OCI-LY7 (cell line): Measurements from ENCODE around the gene FBXO27. TPM values are rescaled to one million over a fixed set of nuclear protein-coding genes. Genes with fewer than 3 reads are reported as not detected.
A peak's percentile ranks its signal among the peaks of the same experiment; 100 is the strongest.

Experiments
- Bru-seq: library from RNA; stranded (reverse); fragments of 400-500 nt; gene quantifications from one replicate; lab custom pipeline; 2021; lab: Mats Ljungman, UMichigan
- BruChase-seq, 2 experiments: library from RNA; stranded (reverse); fragments of 400-500 nt; gene quantifications; one replicate each; lab custom pipeline; 2021; lab: Mats Ljungman, UMichigan
- BruUV-seq: library from RNA; stranded (reverse); fragments of 400-500 nt; replicated peaks from 2 replicates; lab custom pipeline; 2021; lab: Mats Ljungman, UMichigan
- CTCF ChIA-PET: fragments of 300-600 bp; sonication (Branson Sonifier 250); formaldehyde crosslinking; loops from one replicate; lab custom pipeline; 2022; ENCODE audit warnings: antibody characterized with exemption; ENCODE audit not compliant: unreplicated experiment; lab: Charles Lee
- POLR2A ChIA-PET: fragments of 300-600 bp; sonication (Branson Sonifier 250); formaldehyde crosslinking; loops from one replicate; lab custom pipeline; 2022; ENCODE audit warnings: antibody characterized with exemption; lab: Charles Lee
- DNase-seq: peaks from one replicate; pipeline ENCODE4 v3.0.0-alpha.2; 2015; ENCODE audit warnings: low spot score
- H2AFZ ChIP-seq: fragments of 200-600 bp; sonication (generic), shearing (Covaris generic); 2 replicates; pipeline ENCODE4 v1.6.1; 2014; ENCODE audit warnings: mild to moderate bottlenecking, antibody characterized with exemption, low read length, moderate library complexity
- H3K27ac ChIP-seq: fragments of 200-600 bp; sonication (generic); 2 replicates; pipeline ENCODE4 v1.5.1; 2014; ENCODE audit warnings: mixed run types, low read depth, mild to moderate bottlenecking, moderate library complexity, low read length, inconsistent platforms; ENCODE audit not compliant: poor library complexity, severe bottlenecking
- H3K36me3 ChIP-seq: fragments of 200-600 bp; sonication (generic); 2 replicates; pipeline ENCODE4 v1.6.1; 2014; ENCODE audit warnings: mild to moderate bottlenecking, antibody characterized with exemption, low read length, moderate library complexity, mixed read lengths; ENCODE audit not compliant: insufficient read depth
- H3K4me1 ChIP-seq: fragments of 200-600 bp; sonication (generic); 2 replicates; pipeline ENCODE4 v1.5.1; 2014; ENCODE audit warnings: mild to moderate bottlenecking, low read length; ENCODE audit not compliant: insufficient read depth, poor library complexity, severe bottlenecking
- H3K4me2 ChIP-seq: fragments of 200-600 bp; sonication (generic); 2 replicates; pipeline ENCODE4 v1.6.1; 2014; ENCODE audit warnings: mild to moderate bottlenecking, low read length
- H3K4me3 ChIP-seq: fragments of 200-600 bp; sonication (generic); 2 replicates; pipeline ENCODE4 v1.5.1; 2014; ENCODE audit warnings: mild to moderate bottlenecking, low read depth, low read length; ENCODE audit not compliant: poor library complexity, severe bottlenecking
- H3K79me2 ChIP-seq: fragments of 200-600 bp; sonication (generic); 2 replicates; pipeline ENCODE4 v1.6.1; 2016; ENCODE audit warnings: low read depth, mild to moderate bottlenecking, low read length, moderate library complexity, mixed read lengths; ENCODE audit not compliant: insufficient read depth
- H3K9me2 ChIP-seq: fragments of 200-600 bp; sonication (generic); 2 replicates; pipeline ENCODE4 v1.6.1; 2016; ENCODE audit warnings: mild to moderate bottlenecking, low read length, mixed read lengths; ENCODE audit not compliant: insufficient read depth
- H3K9me3 ChIP-seq: fragments of 200-600 bp; sonication (generic); 2 replicates; pipeline ENCODE4 v1.6.1; 2014; ENCODE audit warnings: mild to moderate bottlenecking, mixed run types, low read length, mixed read lengths
- H4K20me1 ChIP-seq: fragments of 200-600 bp; sonication (generic); 2 replicates; pipeline ENCODE4 v1.6.1; 2014; ENCODE audit warnings: mild to moderate bottlenecking, antibody characterized with exemption, low read length, moderate library complexity, mixed read lengths; ENCODE audit not compliant: insufficient read depth
- CTCF ChIP-seq: fragments of 200-600 bp; sonication (generic); conservative IDR thresholded peaks from 2 replicates; pipeline ENCODE4 v1.5.1; 2014; ENCODE audit warnings: mild to moderate bottlenecking, antibody characterized with exemption, low read length, moderate library complexity, mixed read lengths
- EZH2phosphoT487 ChIP-seq: fragments of 200-600 bp; sonication (generic); IDR thresholded peaks from 2 replicates; pipeline ENCODE4 v1.6.1; 2018; ENCODE audit warnings: low read depth, borderline replicate concordance, mild to moderate bottlenecking, mixed run types, antibody characterized with exemption, low read length, moderate library complexity, mixed read lengths
- intact Hi-C: fragments of 100-400 bp; cut with micrococcal nuclease; formaldehyde crosslinking; loops from one replicate; pipeline ENCODE4 v1.10.0; 2022; ENCODE audit not compliant: unreplicated experiment
- long read RNA-seq: library from polyadenylated mRNA; stranded (forward); transcript quantifications from one replicate; pipeline ENCODE4 v2.0.0, GENCODE V29; 2022
- total RNA-seq, 2 experiments: library from RNA; depleted of rRNA in 1 of 2; stranded (reverse); fragments of >200 nt in 1 of 2; shearing (Covaris generic) in 1 of 2; gene quantifications; 2 replicates each; pipeline ENCODE4 v1.2.3, GENCODE V29; 2014 to 2022

FBXO27 gene, protein sequence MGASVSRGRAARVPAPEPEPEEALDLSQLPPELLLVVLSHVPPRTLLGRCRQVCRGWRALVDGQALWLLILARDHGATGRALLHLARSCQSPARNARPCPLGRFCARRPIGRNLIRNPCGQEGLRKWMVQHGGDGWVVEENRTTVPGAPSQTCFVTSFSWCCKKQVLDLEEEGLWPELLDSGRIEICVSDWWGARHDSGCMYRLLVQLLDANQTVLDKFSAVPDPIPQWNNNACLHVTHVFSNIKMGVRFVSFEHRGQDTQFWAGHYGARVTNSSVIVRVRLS
- total RNA-seq (2014; rRNA removed; shearing (Covaris generic)), result 1.0 TPM in 1 of 2 replicates, not detected in the other
- total RNA-seq (2022), result 9.6 and 10.5 TPM in 2 replicates
- Bru-seq, nascent RNA, result percentile 36 among the genes with signal in this experiment
- BruChase-seq, experiment 1, labeled RNA remaining after a 6-hour chase, result percentile 43 among the genes with signal in this experiment
- BruChase-seq, experiment 2, labeled RNA remaining after a 2-hour chase, result percentile 34 among the genes with signal in this experiment
- long read RNA-seq, transcript FBXO27-201 (6 exons, 2,330 nt), result minor isoform, 5 of 23 reads
- long read RNA-seq, transcript FBXO27-205 (4 exons, 462 nt), result major isoform, 6 of 23 reads
- long read RNA-seq, partial matches to known transcripts, result 5 of 23 reads
- long read RNA-seq, other reads (novel, unspliced or antisense), result 7 of 23 reads

- Histone ChIP-seq H3K9me2 (no peaks in the 10 kb centered on the region), H4K20me1 (no peaks in the 10 kb centered on the region), H3K79me2 (no peaks in the 10 kb centered on the region), H3K9me3 (no peaks in the 10 kb centered on the region), H3K27ac (no peak within 1 kb of the TSS), H2AFZ (peak within 1 kb of the TSS; percentile 91), H3K4me1 (peaks cover 12% of the 10 kb centered on the region), H3K36me3 (no peaks in the 10 kb centered on the region), H3K4me2 (peak within 1 kb of the TSS; percentile 89), H3K4me3 (peak within 1 kb of the TSS; percentile 67)
- ChIA-PET CTCF (no interaction called here), POLR2A (no interaction called here)
- intact Hi-C loops, result loop anchor here (10.0 kb wide), 1 partner anchor 67 kb away; no protein-coding TSS in a partner anchor
- no peak for DNase-seq
- TF ChIP-seq CTCF, result no peak
- BruUV-seq, result no TSS peak
Measured at GRCh38 chr19:39032063-39032918, at the start of gene FBXO27. TSS of gene FBXO27 (minus strand) at chr19:39032549. CDS start at chr19:39032227, 322 bp downstream.

- CTCF ChIA-PET, result no interaction called here
- Histone ChIP-seq H3K9me3 (no peaks in the 10 kb centered on the region), H4K20me1 (no peaks in the 10 kb centered on the region), H2AFZ (no peak overlapping the region), H3K4me2 (no peak overlapping the region), H3K4me1 (no peaks in the 10 kb centered on the region), H3K4me3 (no peak overlapping the region), H3K9me2 (no peaks in the 10 kb centered on the region), H3K79me2 (no peaks in the 10 kb centered on the region), H3K27ac (no peak overlapping the region), H3K36me3 (no peaks in the 10 kb centered on the region)
- POLR2A ChIA-PET, result no interaction called here
- no peak for DNase-seq
- BruUV-seq, result no TSS peak
- TF ChIP-seq EZH2phosphoT487, result no peak
- no peak for TF ChIP-seq CTCF
- intact Hi-C loops, result no loop called here
Measured at GRCh38 chr19:39080431-39080830, 48.1 kb upstream of the FBXO27 start.
